ENCODE results near the gene SRC.

Gene SRC

DNA sequence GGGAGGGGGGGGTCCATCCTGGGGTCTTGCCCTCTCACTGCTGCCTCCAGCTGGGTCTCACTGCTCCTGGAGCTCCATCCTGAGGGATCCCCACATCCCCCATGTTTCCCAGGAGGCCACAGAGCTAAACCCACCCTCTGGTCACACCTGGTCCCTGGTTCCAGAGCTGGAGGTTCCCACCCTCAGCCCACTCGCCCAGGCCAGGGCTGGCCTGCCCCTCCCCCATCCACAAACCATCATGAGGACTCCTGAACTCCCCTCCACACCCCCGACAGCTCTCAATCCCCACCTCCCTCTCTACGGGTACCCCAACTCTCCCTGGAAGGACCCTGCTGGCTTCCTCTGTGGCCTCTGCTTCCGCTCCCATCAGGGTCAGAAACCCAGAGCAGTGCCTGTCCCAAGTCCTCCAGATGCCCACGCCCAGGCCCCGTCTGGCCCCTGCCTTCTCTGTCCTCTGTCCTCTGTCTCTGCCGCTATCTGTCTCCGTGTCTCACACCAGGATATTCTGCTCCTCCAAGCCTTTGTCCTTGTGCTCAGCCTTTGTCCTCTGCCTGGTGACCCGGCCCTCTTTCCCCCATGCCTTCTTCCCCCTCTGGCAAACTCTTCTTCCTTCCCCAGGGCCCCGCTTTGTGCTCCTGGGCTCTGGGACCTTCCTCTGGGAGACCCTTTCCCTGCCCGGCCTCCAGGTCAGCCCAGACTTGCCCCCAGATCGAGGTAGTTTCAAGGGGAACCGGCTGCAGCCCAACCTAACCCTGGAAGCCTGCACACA, 74.0 kb downstream of the SRC start:
- TF ChIP-seq GATA3 (IDR thresholded peaks at IDR 0.05; ENCODE audit: low read depth, low read length) (no peak), GATA2 (IDR thresholded peaks at IDR 0.05; ENCODE audit: low read depth, low read length) (no peak)

- TF ChIP-seq GATA2 (IDR thresholded peaks at IDR 0.05; ENCODE audit: low read depth, low read length) (no peak), GATA3 (IDR thresholded peaks at IDR 0.05; ENCODE audit: low read depth, low read length) (no peak)
Observed at GRCh38 chr20:37420610-37421009, 74.7 kb downstream of the SRC start.

DNA sequence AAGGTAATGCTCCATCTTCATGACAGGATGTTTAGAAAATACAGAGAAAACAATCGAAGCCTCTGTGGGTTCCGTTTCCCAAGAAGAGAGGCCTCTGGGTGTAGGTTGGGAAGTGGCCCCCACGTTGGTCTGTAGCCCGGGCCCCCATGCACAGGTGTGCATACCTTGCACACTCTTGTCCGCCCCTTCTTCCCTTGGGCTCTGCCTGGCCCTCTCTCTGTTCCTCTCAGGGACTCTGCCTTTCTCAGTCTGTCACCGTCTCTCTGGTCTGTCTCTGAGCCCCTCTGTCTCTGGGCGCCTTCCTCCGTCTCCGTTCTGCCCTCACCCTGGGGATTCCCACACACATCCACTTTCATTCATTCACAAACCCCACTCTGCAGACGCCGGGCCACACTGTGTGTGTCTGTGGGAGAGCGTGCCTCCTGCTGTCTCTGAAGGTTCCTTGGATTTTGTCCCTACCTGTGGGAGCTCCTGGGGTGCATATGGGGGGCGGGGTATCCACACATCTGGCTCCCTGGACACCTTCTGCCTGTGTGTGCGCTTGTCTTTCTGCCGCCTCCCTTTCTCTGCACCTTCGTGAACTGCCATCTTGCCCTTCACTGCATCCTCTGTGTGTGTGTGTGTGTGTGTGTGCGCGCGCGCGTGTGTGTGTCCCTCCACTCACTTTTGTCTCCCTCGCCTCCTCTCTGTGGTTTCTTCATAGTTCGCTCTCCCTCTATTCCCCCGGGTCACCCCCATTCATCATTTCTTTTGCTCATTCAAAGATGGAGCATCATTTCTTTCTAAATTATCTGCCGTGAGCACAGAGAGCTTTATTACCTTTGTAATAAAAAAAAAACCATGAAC, 75.3 kb downstream of the SRC start:
- TF ChIP-seq GATA3 (IDR thresholded peaks at IDR 0.05; ENCODE audit: low read depth, low read length) = no peak
- TF ChIP-seq GATA2 (IDR thresholded peaks at IDR 0.05; ENCODE audit: low read depth, low read length) = no peak

- TF ChIP-seq GATA2 (IDR thresholded peaks at IDR 0.05; ENCODE audit: low read depth, low read length) = no peak
- TF ChIP-seq GATA3 (IDR thresholded peaks at IDR 0.05; ENCODE audit: low read depth, low read length) = no peak
Observed at GRCh38 chr20:37421988-37422387, 76.0 kb downstream of the SRC start.

DNA sequence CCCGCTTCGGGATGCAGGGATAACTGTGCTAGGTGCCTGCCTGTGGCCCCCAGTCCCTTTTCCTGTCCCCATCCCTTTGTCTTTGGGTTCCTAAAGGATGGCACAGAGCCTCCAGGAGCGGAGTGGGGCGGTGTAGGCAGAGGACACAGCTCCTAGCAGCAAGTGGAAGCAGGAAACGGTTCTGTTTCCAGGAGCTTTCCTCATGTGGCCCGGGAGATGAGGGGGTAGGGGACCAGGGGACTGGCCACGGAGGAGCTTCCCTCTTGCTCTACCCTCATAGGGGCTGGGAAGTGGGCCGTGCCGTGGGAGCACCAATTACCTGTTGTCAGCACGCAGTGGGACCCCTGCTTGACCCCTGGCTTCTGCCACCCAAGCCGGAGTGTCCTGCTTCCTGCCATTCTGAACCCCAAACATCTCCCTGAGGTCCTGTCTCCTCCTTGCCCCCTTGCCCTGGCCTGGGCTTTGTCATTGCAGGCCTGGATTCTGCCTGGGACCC, 76.9 kb downstream of the SRC start:
- TF ChIP-seq GATA2 (IDR thresholded peaks at IDR 0.05; ENCODE audit: low read depth, low read length) = no peak
- no peak for TF ChIP-seq GATA3 (IDR thresholded peaks at IDR 0.05; ENCODE audit: low read depth, low read length)

DNA sequence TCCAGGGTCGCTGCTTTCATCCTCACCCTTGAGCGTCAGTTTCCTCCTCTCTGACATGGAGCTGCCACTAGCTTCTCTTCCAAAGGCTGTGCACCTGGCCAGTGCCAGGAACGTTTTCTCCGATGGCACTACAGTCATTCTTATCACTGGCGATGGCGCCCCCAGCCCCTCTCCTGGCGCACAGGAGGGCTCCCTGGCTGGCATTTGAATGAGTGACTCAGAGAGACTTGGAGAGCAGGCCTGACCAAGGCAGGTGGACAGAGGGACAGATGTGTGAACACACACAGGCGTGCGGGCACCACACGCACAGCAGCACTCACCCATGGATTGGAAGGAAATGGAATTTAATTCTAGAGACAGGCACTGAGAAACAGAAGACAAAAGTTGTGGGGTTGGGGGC, 77.6 kb downstream of the SRC start:
- TF ChIP-seq GATA2 (IDR thresholded peaks at IDR 0.05; ENCODE audit: low read depth, low read length) (no peak), GATA3 (IDR thresholded peaks at IDR 0.05; ENCODE audit: low read depth, low read length) (no peak)

DNA sequence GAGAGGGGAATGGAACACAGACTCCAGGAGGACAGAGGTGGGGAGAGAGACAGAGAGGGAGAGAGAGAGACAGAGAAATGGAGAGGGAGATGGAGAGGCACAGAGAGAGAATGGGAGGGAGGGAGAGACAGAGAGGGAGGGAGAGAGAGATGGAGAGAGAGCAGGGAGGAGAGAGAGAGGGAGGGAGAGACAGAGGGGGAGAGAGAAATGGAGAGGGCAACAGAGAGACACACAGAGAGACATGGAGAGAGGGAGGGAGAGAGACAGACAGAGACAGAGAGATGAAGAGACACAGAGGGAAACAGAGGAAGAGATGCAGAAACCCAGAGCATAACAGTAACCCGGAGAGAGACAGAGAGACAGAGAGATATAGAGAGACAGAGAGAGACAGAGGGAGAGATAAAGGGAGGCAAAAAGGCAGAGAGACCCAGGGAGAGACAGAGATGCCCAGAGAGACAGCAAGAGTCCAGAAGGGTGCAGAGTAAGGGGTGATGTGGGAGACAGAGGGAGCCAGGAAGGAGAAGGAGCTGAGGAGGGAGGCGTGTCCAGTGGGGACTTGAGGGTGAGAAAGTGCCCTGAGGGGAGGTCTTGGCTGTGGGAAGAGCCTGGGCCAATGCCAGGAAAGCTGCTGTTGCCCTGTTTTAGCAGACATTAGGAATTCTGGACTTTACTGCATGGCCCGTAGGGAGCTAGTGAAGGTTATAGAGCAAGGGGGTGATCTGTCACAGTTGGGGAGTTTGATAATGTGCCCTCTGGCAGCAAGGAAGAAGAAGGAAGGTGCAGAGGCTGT, 78.3 kb downstream of the SRC start:
- TF ChIP-seq GATA2 (IDR thresholded peaks at IDR 0.05; ENCODE audit: low read depth, low read length) (no peak), GATA3 (IDR thresholded peaks at IDR 0.05; ENCODE audit: low read depth, low read length) (no peak)

GRCh38 chr20:37425103-37425625, 79.2 kb downstream of the SRC start:
- TF ChIP-seq GATA2 (IDR thresholded peaks at IDR 0.05; ENCODE audit: low read depth, low read length) (no peak), GATA3 (IDR thresholded peaks at IDR 0.05; ENCODE audit: low read depth, low read length) (no peak)

- TF ChIP-seq GATA2 (IDR thresholded peaks at IDR 0.05; ENCODE audit: low read depth, low read length) (no peak), GATA3 (IDR thresholded peaks at IDR 0.05; ENCODE audit: low read depth, low read length) (no peak)
Observed at GRCh38 chr20:37426106-37426505, 80.2 kb downstream of the SRC start.

DNA sequence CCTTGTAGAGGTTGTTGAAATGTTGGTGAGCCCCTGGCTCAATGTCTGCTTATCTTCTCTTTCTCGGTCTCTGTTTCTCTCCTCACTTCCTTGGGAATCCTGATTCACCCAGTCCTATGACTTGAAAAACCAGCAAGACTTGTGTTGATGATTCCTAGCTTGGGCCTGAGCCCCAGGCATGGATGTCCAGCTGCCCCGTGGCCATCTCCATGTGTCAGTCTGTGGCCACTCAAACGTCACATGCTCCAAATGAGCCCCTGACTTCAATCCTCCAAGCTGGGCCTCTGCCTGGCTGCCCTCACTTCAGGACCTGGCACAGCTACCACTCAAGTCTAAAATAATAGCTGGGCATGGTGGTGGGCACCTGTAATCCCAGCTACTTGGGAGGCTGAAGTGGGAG, 81.0 kb downstream of the SRC start:
- TF ChIP-seq GATA2 (IDR thresholded peaks at IDR 0.05; ENCODE audit: low read depth, low read length) (no peak), GATA3 (IDR thresholded peaks at IDR 0.05; ENCODE audit: low read depth, low read length) (no peak)

DNA sequence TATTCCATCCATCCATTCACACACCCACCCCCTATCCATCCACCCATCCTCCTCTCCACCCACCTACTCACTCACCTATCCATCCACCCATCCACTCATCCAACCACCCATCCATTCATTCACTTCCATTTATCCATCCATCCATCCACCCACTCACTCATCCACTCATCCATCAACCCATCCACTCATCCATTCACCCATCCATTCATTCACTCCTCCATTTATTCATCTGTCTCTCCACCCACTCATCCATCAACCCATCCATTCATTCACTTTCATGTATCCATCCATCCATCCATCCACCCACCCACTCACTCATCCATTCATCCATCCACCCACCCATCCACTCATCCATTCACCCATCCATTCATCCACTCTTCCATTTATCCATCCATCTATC, 84.1 kb downstream of the SRC start:
- no peak for TF ChIP-seq GATA3 (IDR thresholded peaks at IDR 0.05; ENCODE audit: low read depth, low read length)

GRCh38 chr20:37430778-37431460, 85.0 kb downstream of the SRC start:
- no peak for TF ChIP-seq GATA2 (IDR thresholded peaks at IDR 0.05; ENCODE audit: low read depth, low read length)
- no peak for TF ChIP-seq GATA3 (IDR thresholded peaks at IDR 0.05; ENCODE audit: low read depth, low read length)

DNA sequence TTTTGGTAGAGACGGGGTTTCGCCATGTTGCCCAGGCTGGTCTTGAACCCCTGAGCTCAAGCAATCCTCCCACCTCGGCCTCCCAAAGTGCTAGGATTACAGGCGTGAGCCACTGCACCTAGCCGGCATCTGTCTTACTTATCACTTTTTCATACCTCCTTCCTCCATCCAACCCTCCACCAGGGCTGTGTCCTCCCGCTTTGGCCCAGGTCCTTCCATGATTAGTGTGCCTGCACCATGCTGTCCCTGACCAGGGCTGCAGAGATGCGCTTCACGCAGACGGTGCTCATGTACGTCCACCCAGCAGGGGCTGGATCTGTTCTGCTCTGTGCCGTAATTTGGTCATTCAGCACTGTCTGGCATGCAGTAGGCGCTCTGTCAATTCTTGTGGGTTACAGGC, 85.8 kb downstream of the SRC start:
- no peak for TF ChIP-seq GATA2 (IDR thresholded peaks at IDR 0.05; ENCODE audit: low read depth, low read length)
- TF ChIP-seq GATA3 (IDR thresholded peaks at IDR 0.05; ENCODE audit: low read depth, low read length) = no peak

Measured in SH-SY5Y (cell line).